HG03521 (cell line): ENCODE results near the gene LRRC49.
"Not testable (repeated sequence)": the region's sequence is repeated elsewhere in the genome, so short reads cannot be mapped to it uniquely, and the experiment has no call there.

Experiments used
- ATAC-seq: cut with Tn5 transposase; IDR thresholded peaks from one replicate; pipeline ENCODE4 v1.9.1; 2021; ENCODE audit warnings: mild to moderate bottlenecking, moderate library complexity; ENCODE audit not compliant: unreplicated experiment

LRRC49 gene

GRCh38 chr15:70866982-70867641 is 25.5 kb upstream of the LRRC49 start:
- no peak for ATAC-seq

GRCh38 chr15:70867911-70868467 is 24.6 kb upstream of the LRRC49 start:
- no peak for ATAC-seq

- ATAC-seq, result no peak
These were observed 23.3 kb upstream of the LRRC49 start for GRCh38 chr15:70869346-70869745.

- ATAC-seq, result no peak
These were observed 22.6 kb upstream of the LRRC49 start for GRCh38 chr15:70870051-70870450.

- ATAC-seq, result not testable (repeated sequence)
These were observed 21.1 kb upstream of the LRRC49 start for GRCh38 chr15:70871490-70871889.

GRCh38 chr15:70873232-70874054 is 19.2 kb upstream of the LRRC49 start:
- ATAC-seq, result no peak

- no peak for ATAC-seq
These were observed 17.4 kb upstream of the LRRC49 start for GRCh38 chr15:70875001-70875782.

- ATAC-seq, result no peak
These were observed 16.6 kb upstream of the LRRC49 start for GRCh38 chr15:70876011-70876410.

- ATAC-seq, result no peak
These were observed 15.9 kb upstream of the LRRC49 start for GRCh38 chr15:70876683-70877082.

GRCh38 chr15:70879401-70879800 is 13.2 kb upstream of the LRRC49 start:
- ATAC-seq, result no peak

GRCh38 chr15:70880781-70881180 is 11.8 kb upstream of the LRRC49 start:
- ATAC-seq, result no peak

- ATAC-seq, result no peak
These were observed 10.3 kb upstream of the LRRC49 start for GRCh38 chr15:70882361-70882760.

GRCh38 chr15:70892912-70893560 is 410 bp downstream of the LRRC49 start:
- ATAC-seq, result no peak

GRCh38 chr15:70902107-70902506 is 9.5 kb downstream of the LRRC49 start:
- no peak for ATAC-seq

GRCh38 chr15:70906842-70907241 is 14.2 kb downstream of the LRRC49 start:
- no peak for ATAC-seq

GRCh38 chr15:70907784-70908471 is 15.3 kb downstream of the LRRC49 start:
- ATAC-seq, result no peak

- ATAC-seq, result no peak
These were observed 18.3 kb downstream of the LRRC49 start for GRCh38 chr15:70910958-70911357.

GRCh38 chr15:70912187-70912586 is 19.6 kb downstream of the LRRC49 start:
- no peak for ATAC-seq

GRCh38 chr15:70916531-70916930 is 23.9 kb downstream of the LRRC49 start:
- ATAC-seq, result no peak

GRCh38 chr15:70917955-70918354 is 25.3 kb downstream of the LRRC49 start:
- ATAC-seq, result no peak
